Head of caudate nucleus (tissue), 42 donors: ENCODE measurements around the gene ANO6.
A peak's percentile ranks its signal among the peaks of the same experiment; 100 is the strongest.
"Not testable (repeated sequence)": the region's sequence is repeated elsewhere in the genome, so short reads cannot be mapped to it uniquely, and the experiment has no call there.

ENCODE experiments used
- DNase-seq, 42 donors: peaks; one replicate each; pipeline versions ENCODE4 v3.0.0 to v3.0.0-alpha.2; 2020 to 2021; ENCODE audit warnings: mixed read lengths in 7 of 42
- intact Hi-C: fragments of 100-400 bp; cut with DNase I; formaldehyde crosslinking; loops from one replicate; pipeline ENCODE4 v1.15.0; 2022

Gene ANO6

GRCh38 chr12:45232146-45232755 is 16.4 kb downstream of the ANO6 start:
- intact Hi-C loops: no loop called here
- DNase-seq: no peak

- intact Hi-C loops: no loop called here
These were observed 17.0 kb downstream of the ANO6 start for GRCh38 chr12:45232756-45233372.

GRCh38 chr12:45234139-45234865 is 18.4 kb downstream of the ANO6 start:
- intact Hi-C loops: no loop called here
- DNase-seq: peak in 5 of 42 donors; percentile 9 to 54 (median 17)

More at GRCh38 chr12:45232756-45233372, 17.0 kb downstream of the ANO6 start:
- DNase-seq: peak in 34 of 42 donors; percentile 7 to 87 (median 46)

- DNase-seq: no peak
- intact Hi-C loops: no loop called here
These were observed 19.5 kb downstream of the ANO6 start for GRCh38 chr12:45235087-45236025.

- intact Hi-C loops, DNase-seq: not testable (repeated sequence)
These were observed 20.5 kb downstream of the ANO6 start for GRCh38 chr12:45236383-45236782.

GRCh38 chr12:45242180-45242579 is 26.3 kb downstream of the ANO6 start:
- no peak for DNase-seq
- intact Hi-C loops: no loop called here

GRCh38 chr12:45243963-45244362 is 28.1 kb downstream of the ANO6 start:
- intact Hi-C loops: no loop called here
- DNase-seq: no peak

GRCh38 chr12:45244561-45245343 is 28.9 kb downstream of the ANO6 start:
- DNase-seq: no peak
- intact Hi-C loops: no loop called here

- intact Hi-C loops: no loop called here
- no peak for DNase-seq
These were observed 30.3 kb downstream of the ANO6 start for GRCh38 chr12:45246236-45246635.

- intact Hi-C loops: no loop called here
- DNase-seq: no peak
These were observed 31.7 kb downstream of the ANO6 start for GRCh38 chr12:45247589-45247988.

- intact Hi-C loops: no loop called here
These were observed 32.2 kb downstream of the ANO6 start for GRCh38 chr12:45248095-45248494.

GRCh38 chr12:45254254-45254653 is 38.4 kb downstream of the ANO6 start:
- intact Hi-C loops: no loop called here
- DNase-seq: no peak

More at GRCh38 chr12:45248095-45248494, 32.2 kb downstream of the ANO6 start:
- DNase-seq: no peak

- DNase-seq: no peak
- intact Hi-C loops: no loop called here
These were observed 40.8 kb downstream of the ANO6 start for GRCh38 chr12:45256721-45257120.

GRCh38 chr12:45257185-45257930 is 41.5 kb downstream of the ANO6 start:
- DNase-seq: no peak
- intact Hi-C loops: no loop called here

GRCh38 chr12:45259675-45260074 is 43.8 kb downstream of the ANO6 start:
- intact Hi-C loops: no loop called here
- DNase-seq: no peak

- intact Hi-C loops: no loop called here
- DNase-seq: no peak
These were observed 44.4 kb downstream of the ANO6 start for GRCh38 chr12:45260104-45260815.

- DNase-seq: no peak
- intact Hi-C loops: no loop called here
These were observed 45.0 kb downstream of the ANO6 start for GRCh38 chr12:45260854-45261253.
